Esophagus squamous epithelium (tissue), 5 donors: ENCODE measurements around the gene MYO18A. TPM values are rescaled to one million over a fixed set of nuclear protein-coding genes. Genes with fewer than 3 reads are reported as not detected.
A peak's percentile ranks its signal among the peaks of the same experiment; 100 is the strongest.

ENCODE experiments used
- DNase-seq: peaks from one replicate; lab custom pipeline; 2025; lab: John Stamatoyannopoulos, UW
- H3K27ac ChIP-seq, 4 donors: fragments of 200-600 bp; sonication (generic); one replicate each; pipeline ENCODE4 v1.5.1; 2016 to 2019; ENCODE audit warnings: mild to moderate bottlenecking in 1 of 4
- H3K27me3 ChIP-seq, 4 donors: fragments of 200-600 bp; sonication (generic); 1 replicate in 3 of 4; 2 replicates in 1 of 4; pipeline versions ENCODE4 v1.5.1 to v1.6.0; 2017 to 2021; ENCODE audit warnings: antibody characterized with exemption in 1 of 4
- H3K36me3 ChIP-seq, 3 donors: fragments of 200-600 bp; sonication (generic); one replicate each; pipeline ENCODE4 v1.5.1; 2016 to 2019
- H3K4me1 ChIP-seq, 3 donors: fragments of 200-600 bp; sonication (generic); one replicate each; pipeline ENCODE4 v1.5.1; 2017 to 2019
- H3K4me3 ChIP-seq, 4 donors: fragments of 200-600 bp; sonication (generic); 1 replicate in 3 of 4; 2 replicates in 1 of 4; pipeline ENCODE4 v1.5.1; 2016 to 2019; ENCODE audit warnings: mild to moderate bottlenecking in 2 of 4, moderate library complexity in 1 of 4
- H3K9me3 ChIP-seq, 3 donors: fragments of 200-600 bp; sonication (generic); one replicate each; pipeline ENCODE4 v1.5.1; 2016 to 2019
- POLR2A ChIP-seq, 4 donors: fragments of 450-650 bp; IDR thresholded peaks; one replicate each; pipeline ENCODE4 v1.6.1; 2017; ENCODE audit warnings: antibody characterized with exemption in 4 of 4, mild to moderate bottlenecking in 4 of 4, moderate library complexity in 3 of 4
- whole genome bisulfite sequencing, 2 donors: methylation state at CpG; one replicate each; pipeline ENCODE4 v1.1.5; 2018; 5-methylcytosine and 5-hydroxymethylcytosine counted together
- intact Hi-C: fragments of 100-400 bp; cut with DNase I; formaldehyde crosslinking; loops from one replicate; pipeline ENCODE4 v1.15.0; 2022
- total RNA-seq, 4 donors: library from RNA; depleted of rRNA; stranded (reverse); fragments of >200 nt; gene quantifications; one replicate each; pipeline ENCODE4 v1.1.0, GENCODE V29; 2016
- TF ChIP-seq, protein P1 (sequence below), 6 experiments: fragments of 450-650 bp in 4 of 6; fragments of 200-600 bp in 2 of 6; sonication (generic) in 2 of 6; IDR thresholded peaks; one replicate each; pipeline ENCODE4 v1.5.1; 2016 to 2019; ENCODE audit warnings: antibody characterized with exemption in 6 of 6, mild to moderate bottlenecking in 4 of 6, moderate library complexity in 4 of 6
- donor health status: DM: yes; HTN: yes; CAD: no.

MYO18A gene
- total RNA-seq, 4 donors from 2014 or later = 44.0 to 74.9 (median 68.5) TPM

- intact Hi-C loops = no loop called here
- no peak for DNase-seq
- 75% methylated on average over 11 of the region's 11 CpGs for WGBS, 2 donors
These were observed 138.0 kb downstream of the MYO18A start for GRCh38 chr17:29042026-29042678.

DNA sequence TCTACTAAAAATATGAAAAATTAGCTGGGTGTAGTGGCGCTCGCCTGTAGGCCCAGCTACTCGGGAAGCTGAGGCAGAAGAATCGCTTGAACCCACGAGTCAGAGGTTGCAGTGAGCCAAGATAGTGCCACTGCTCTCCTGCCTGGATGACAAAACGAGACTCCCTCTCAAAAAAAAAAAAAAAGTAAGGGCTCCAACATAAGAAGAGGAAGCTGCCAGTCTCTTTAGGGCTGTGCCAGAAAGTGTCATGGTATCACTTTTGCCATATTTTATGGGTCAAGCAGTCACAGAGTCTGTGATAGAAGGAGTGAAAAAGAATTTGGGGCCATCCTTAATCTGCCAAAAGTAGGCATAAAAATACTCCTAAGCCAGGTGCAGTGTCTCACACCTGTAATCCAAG, 138.6 kb downstream of the MYO18A start:
- no peak for TF ChIP-seq POLR2A (IDR thresholded peaks at IDR 0.05)
- TF ChIP-seq, protein P1, sequence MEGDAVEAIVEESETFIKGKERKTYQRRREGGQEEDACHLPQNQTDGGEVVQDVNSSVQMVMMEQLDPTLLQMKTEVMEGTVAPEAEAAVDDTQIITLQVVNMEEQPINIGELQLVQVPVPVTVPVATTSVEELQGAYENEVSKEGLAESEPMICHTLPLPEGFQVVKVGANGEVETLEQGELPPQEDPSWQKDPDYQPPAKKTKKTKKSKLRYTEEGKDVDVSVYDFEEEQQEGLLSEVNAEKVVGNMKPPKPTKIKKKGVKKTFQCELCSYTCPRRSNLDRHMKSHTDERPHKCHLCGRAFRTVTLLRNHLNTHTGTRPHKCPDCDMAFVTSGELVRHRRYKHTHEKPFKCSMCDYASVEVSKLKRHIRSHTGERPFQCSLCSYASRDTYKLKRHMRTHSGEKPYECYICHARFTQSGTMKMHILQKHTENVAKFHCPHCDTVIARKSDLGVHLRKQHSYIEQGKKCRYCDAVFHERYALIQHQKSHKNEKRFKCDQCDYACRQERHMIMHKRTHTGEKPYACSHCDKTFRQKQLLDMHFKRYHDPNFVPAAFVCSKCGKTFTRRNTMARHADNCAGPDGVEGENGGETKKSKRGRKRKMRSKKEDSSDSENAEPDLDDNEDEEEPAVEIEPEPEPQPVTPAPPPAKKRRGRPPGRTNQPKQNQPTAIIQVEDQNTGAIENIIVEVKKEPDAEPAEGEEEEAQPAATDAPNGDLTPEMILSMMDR (IDR thresholded peaks at IDR 0.05) = no peak
- Histone ChIP-seq H3K9me3 (no peaks in the 10 kb centered on the region), H3K27ac (no peak overlapping the region), H3K27me3 (peaks cover 0 to 23% (median 0%) of the 10 kb centered on the region in 4 donors), H3K4me1 (peaks cover 4 to 37% (median 15%) of the 10 kb centered on the region in 3 donors), H3K4me3 (no peak overlapping the region), H3K36me3 (no peaks in the 10 kb centered on the region)
- 75 to 76% methylated on average over 1 to 6 of the region's 6 CpGs for whole genome bisulfite sequencing, 2 donors
- intact Hi-C loops = no loop called here
- DNase-seq = no peak

More at GRCh38 chr17:29042026-29042678, 138.0 kb downstream of the MYO18A start:
- peak overlapping the region in 2 of 4 donors; percentile 36 to 69 for H3K27ac ChIP-seq
- H3K4me1 ChIP-seq = peaks cover 4 to 37% (median 15%) of the 10 kb centered on the region in 3 donors
- TF ChIP-seq, protein P1 (IDR thresholded peaks at IDR 0.05) = no peak
- no peaks in the 10 kb centered on the region for H3K9me3 ChIP-seq
- H3K36me3 ChIP-seq = no peaks in the 10 kb centered on the region
- H3K27me3 ChIP-seq = peaks cover 0 to 22% (median 0%) of the 10 kb centered on the region in 4 donors
- no peak overlapping the region for H3K4me3 ChIP-seq

GRCh38 chr17:29041091-29041490, 139.1 kb downstream of the MYO18A start:
- no peak for TF ChIP-seq POLR2A (IDR thresholded peaks at IDR 0.05)
- TF ChIP-seq, protein P1 (IDR thresholded peaks at IDR 0.05) = no peak
- Histone ChIP-seq H3K4me3 (no peak overlapping the region), H3K27ac (no peak overlapping the region), H3K36me3 (no peaks in the 10 kb centered on the region), H3K27me3 (peaks cover 0 to 27% (median 0%) of the 10 kb centered on the region in 4 donors), H3K9me3 (no peaks in the 10 kb centered on the region), H3K4me1 (peaks cover 4 to 37% (median 15%) of the 10 kb centered on the region in 3 donors)
- WGBS, 2 donors = 86 to 95% methylated on average over 1 to 2 of the region's 2 CpGs
- intact Hi-C loops = no loop called here
- no peak for DNase-seq

GRCh38 chr17:29039764-29040598, 140.2 kb downstream of the MYO18A start:
- Histone ChIP-seq H3K9me3 (peaks cover 0 to 6% (median under 1%) of the 10 kb centered on the region in 3 donors), H3K4me1 (peaks cover 4 to 37% (median 15%) of the 10 kb centered on the region in 3 donors), H3K27me3 (peaks cover 0 to 38% (median 0%) of the 10 kb centered on the region in 4 donors), H3K4me3 (no peak overlapping the region), H3K27ac (no peak overlapping the region), H3K36me3 (no peaks in the 10 kb centered on the region)
- no peak for DNase-seq
- TF ChIP-seq POLR2A (IDR thresholded peaks at IDR 0.05) = no peak
- TF ChIP-seq, protein P1 (IDR thresholded peaks at IDR 0.05) = no peak
- WGBS, 2 donors = 40% methylated on average over 7 to 13 of the region's 13 CpGs
- intact Hi-C loops = no loop called here
